ENCODE data around the gene CAMK1D.

Gene CAMK1D

GRCh38 chr10:12341526-12341925 lies 7.8 kb upstream of the CAMK1D start:
- no peak for DNase-seq (ENCODE audit: extremely low read depth, low read depth)
- no peak for TF ChIP-seq CTCF (IDR thresholded peaks at IDR 0.05; ENCODE audit: low read depth, low read length)

- TF ChIP-seq CTCF (IDR thresholded peaks at IDR 0.05; ENCODE audit: low read depth, low read length) = no peak
- no peak for DNase-seq (ENCODE audit: extremely low read depth, low read depth)
Measured at GRCh38 chr10:12344375-12345110, 4.8 kb upstream of the CAMK1D start.

GRCh38 chr10:12346707-12347106 lies 2.6 kb upstream of the CAMK1D start:
- no peak for DNase-seq (ENCODE audit: extremely low read depth, low read depth)
- no peak for TF ChIP-seq CTCF (IDR thresholded peaks at IDR 0.05; ENCODE audit: low read depth, low read length)

GRCh38 chr10:12348294-12348869 lies 965 bp upstream of the CAMK1D start:
- no peak for TF ChIP-seq CTCF (IDR thresholded peaks at IDR 0.05; ENCODE audit: low read depth, low read length)
- DNase-seq (ENCODE audit: extremely low read depth, low read depth) = no peak

- no peak for TF ChIP-seq CTCF (IDR thresholded peaks at IDR 0.05; ENCODE audit: low read depth, low read length)
- no peak for DNase-seq (ENCODE audit: extremely low read depth, low read depth)
Measured at GRCh38 chr10:12349629-12350166, 351 bp downstream of the CAMK1D start.

- DNase-seq (ENCODE audit: extremely low read depth, low read depth) = no peak
- TF ChIP-seq CTCF (IDR thresholded peaks at IDR 0.05; ENCODE audit: low read depth, low read length) = no peak
Measured at GRCh38 chr10:12350167-12350872, 973 bp downstream of the CAMK1D start.

- no peak for DNase-seq (ENCODE audit: extremely low read depth, low read depth)
- no peak for TF ChIP-seq CTCF (IDR thresholded peaks at IDR 0.05; ENCODE audit: low read depth, low read length)
Measured at GRCh38 chr10:12350925-12351324, 1.6 kb downstream of the CAMK1D start.

Data from AG09319 (cell line).